Keratinocyte (primary cell): Measurements from ENCODE around the gene MAG. TPM values are rescaled to one million over a fixed set of nuclear protein-coding genes. Genes with fewer than 3 reads are reported as not detected.
"Not testable (repeated sequence)": the region's sequence is repeated elsewhere in the genome, so short reads cannot be mapped to it uniquely, and the experiment has no call there.

Experiments used
- DNase-seq: peaks from one replicate; pipeline ENCODE4 v3.0.0-alpha.2; 2011; ENCODE audit warnings: low read depth, missing footprints, low spot score
- FAIRE-seq: peaks from 2 replicates; lab custom pipeline; 2011; peaks lifted over from hg19 to GRCh38; lab: Jason Lieb, UNC
- H2AFZ ChIP-seq: 2 replicates; pipeline ENCODE4 v1.6.0; 2012; ENCODE audit warnings: low read length, control low read depth, inconsistent platforms; ENCODE audit not compliant: control insufficient read depth
- H3K27ac ChIP-seq: 2 replicates; pipeline ENCODE4 v1.5.1; 2011; ENCODE audit warnings: low read length; ENCODE audit not compliant: control insufficient read depth, insufficient read depth
- H3K27me3 ChIP-seq: 3 replicates; pipeline ENCODE4 v1.6.0; 2011; ENCODE audit warnings: low read length; ENCODE audit not compliant: control insufficient read depth, insufficient read depth; ENCODE audit errors: extremely low read depth
- H3K36me3 ChIP-seq, 2 experiments: 2 replicates in 1 of 2; 3 replicates in 1 of 2; pipeline ENCODE4 v1.5.1; 2011; ENCODE audit warnings: low read length in 2 of 2, mild to moderate bottlenecking in 1 of 2; ENCODE audit not compliant: control insufficient read depth in 2 of 2, insufficient read depth in 2 of 2; ENCODE audit errors: extremely low read depth in 1 of 2
- H3K4me1 ChIP-seq: 3 replicates; pipeline ENCODE4 v1.5.1; 2011; ENCODE audit warnings: low read length; ENCODE audit not compliant: control insufficient read depth, insufficient read depth; ENCODE audit errors: extremely low read depth
- H3K4me2 ChIP-seq: 3 replicates; pipeline ENCODE4 v1.6.0; 2011; ENCODE audit warnings: low read depth, low read length; ENCODE audit not compliant: control insufficient read depth, insufficient read depth; ENCODE audit errors: extremely low read depth
- H3K4me3 ChIP-seq, 3 experiments: fragments of 200-600 bp in 1 of 3; sonication (generic) in 1 of 3; 2 replicates in 2 of 3; 3 replicates in 1 of 3; pipeline ENCODE4 v1.5.1; 2011 to 2016; ENCODE audit warnings: low read length in 3 of 3, mild to moderate bottlenecking in 3 of 3, control low read depth in 2 of 3, inconsistent platforms in 1 of 3, low read depth in 1 of 3, mixed read lengths in 1 of 3, mixed run types in 1 of 3, moderate library complexity in 1 of 3; ENCODE audit not compliant: control insufficient read depth in 2 of 3, insufficient read depth in 2 of 3; ENCODE audit errors: extremely low read depth in 1 of 3
- H3K79me2 ChIP-seq: 2 replicates; pipeline ENCODE4 v1.6.0; 2012; ENCODE audit warnings: low read length; ENCODE audit not compliant: control insufficient read depth, insufficient read depth
- H3K9ac ChIP-seq: 3 replicates; pipeline ENCODE4 v1.6.0; 2011; ENCODE audit warnings: low read length; ENCODE audit not compliant: control insufficient read depth, insufficient read depth; ENCODE audit errors: extremely low read depth
- H3K9me1 ChIP-seq: 3 replicates; pipeline ENCODE4 v1.6.0; 2011; ENCODE audit warnings: low read length; ENCODE audit not compliant: control insufficient read depth, insufficient read depth; ENCODE audit errors: extremely low read depth
- H3K9me3 ChIP-seq: 2 replicates; pipeline ENCODE4 v1.5.1; 2012; ENCODE audit warnings: low read depth, low read length; ENCODE audit not compliant: control insufficient read depth
- H4K20me1 ChIP-seq: 3 replicates; pipeline ENCODE4 v1.6.0; 2011; ENCODE audit warnings: low read length; ENCODE audit not compliant: control insufficient read depth, insufficient read depth; ENCODE audit errors: extremely low read depth
- EZH2 ChIP-seq: IDR thresholded peaks from one replicate; pipeline ENCODE4 v1.6.1; 2012; ENCODE audit warnings: inconsistent platforms, mild to moderate bottlenecking, low read length, moderate library complexity
- dilution Hi-C: fragments of 300-500 bp; cut with MboI; formaldehyde crosslinking; loops from one replicate; pipeline ENCODE4 v1.7.0; 2020; ENCODE audit warnings: low sequenced_read_pairs; ENCODE audit not compliant: extremely low pct_ligation_motif_present
- polyA plus RNA-seq, 5 experiments: library from polyadenylated mRNA; depleted of rRNA in 3 of 5; stranded (reverse) in 3 of 5; stranded (forward) in 1 of 5; unstranded in 1 of 5; fragments of >200 nt; gene quantifications; 1 replicate in 1 of 5; 2 replicates in 3 of 5; 3 replicates in 1 of 5; pipeline versions ENCODE4 v1.2.1 to v1.2.3, GENCODE V29; 2011 to 2012; ENCODE audit warnings: missing spikeins in 2 of 5, low read depth in 1 of 5, low replicate concordance in 1 of 5
- TF ChIP-seq, protein P1 (sequence below), 3 experiments: IDR thresholded peaks in 1 of 3; conservative IDR thresholded peaks in 1 of 3; optimal IDR thresholded peaks in 1 of 3; 2 replicates in 2 of 3; 3 replicates in 1 of 3; pipeline versions ENCODE3 to v1.5.1; 2011; ENCODE audit warnings: low read length in 3 of 3, mild to moderate bottlenecking in 3 of 3, moderate library complexity in 2 of 3, control low read depth in 1 of 3, inconsistent platforms in 1 of 3; ENCODE audit not compliant: insufficient read depth in 2 of 3; ENCODE audit errors: extremely low read depth in 1 of 3

Gene MAG
- polyA plus RNA-seq, 1 donor (not counting 4 experiments of a cell fraction or from before 2014, with no cell fraction given): not detected

DNA sequence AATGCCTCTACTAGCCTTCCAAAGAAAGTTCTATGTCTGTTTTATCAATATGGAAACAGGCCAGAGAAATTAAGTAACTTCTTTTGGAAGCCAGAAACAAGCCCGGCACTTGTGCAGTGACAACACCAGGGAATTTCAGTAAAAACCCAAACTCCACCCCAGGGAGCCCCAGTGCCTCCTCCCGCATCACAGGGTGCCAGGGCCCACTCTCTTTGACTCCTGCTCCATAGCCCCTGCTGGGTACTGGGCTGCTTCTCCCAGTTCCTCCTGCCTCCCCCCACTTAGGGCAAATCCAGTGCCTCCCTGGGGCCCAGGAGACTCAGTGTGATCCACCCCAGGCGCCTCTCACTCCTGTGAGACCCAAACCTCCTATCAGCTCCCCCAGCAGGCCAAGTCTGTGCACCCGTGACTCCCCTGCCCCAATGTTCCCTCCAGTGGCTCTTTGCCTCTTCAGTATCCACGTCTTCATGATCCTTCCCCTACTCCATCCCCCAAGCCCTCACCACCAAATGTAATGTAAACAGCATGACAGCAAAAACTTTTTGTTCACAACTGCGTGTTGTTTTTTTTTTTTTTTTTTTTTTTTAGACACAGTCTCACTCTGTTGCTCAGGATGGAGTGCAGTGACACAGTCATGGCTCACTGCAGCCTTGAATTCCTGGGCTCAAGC, 64.0 kb downstream of the MAG start:
- H3K9ac ChIP-seq: no peak overlapping the region

DNA sequence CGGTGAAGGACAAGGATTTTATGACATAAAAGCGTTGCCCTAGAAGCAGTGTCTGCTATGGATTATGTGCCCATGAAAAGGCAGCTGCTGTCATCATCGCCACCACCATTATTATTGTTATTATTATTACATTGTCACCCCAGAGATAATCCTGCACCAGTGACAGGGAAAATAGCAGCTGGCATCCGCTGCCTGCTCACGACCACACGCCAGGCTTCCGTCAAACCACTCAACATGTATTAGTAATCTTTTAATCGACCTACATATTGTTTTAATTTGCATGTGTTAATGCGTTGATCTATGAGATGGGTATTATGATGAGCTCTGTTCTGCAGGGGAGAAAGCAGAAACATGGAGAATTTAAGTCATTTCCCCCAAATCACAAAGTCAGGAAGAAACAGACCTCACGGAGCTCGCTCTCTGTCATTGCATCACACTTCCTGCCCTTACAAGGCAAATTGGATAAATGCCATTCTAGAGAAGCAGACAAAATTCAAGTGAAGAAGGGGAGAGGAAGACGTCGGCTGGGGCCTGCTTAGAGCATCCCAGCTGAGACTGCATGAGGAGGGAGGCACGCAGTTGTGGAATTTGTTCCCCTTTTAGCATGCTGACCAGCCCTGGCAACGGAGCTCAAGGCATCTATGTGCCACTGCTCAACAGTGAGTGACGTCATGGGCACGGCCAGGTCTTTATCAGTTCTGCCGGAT, 66.1 kb downstream of the MAG start, which contains the start of gene FFAR3:
FFAR3 (plus strand) TSS at position 594 of the 707 bp plus-strand sequence. CDS start 431 bp downstream, outside the sequence.
- Histone ChIP-seq H3K36me3 (no peaks in the 10 kb centered on the region), H2AFZ (no peak within 1 kb of the TSS), H3K9me3 (no peaks in the 10 kb centered on the region), H3K9me1 (no peaks in the 10 kb centered on the region), H3K9ac (no peak within 1 kb of the TSS), H4K20me1 (no peaks in the 10 kb centered on the region), H3K4me2 (no peak within 1 kb of the TSS), H3K27me3 (peaks cover 10% of the 10 kb centered on the region), H3K79me2 (no peaks in the 10 kb centered on the region), H3K27ac (no peak within 1 kb of the TSS), H3K4me3 (no peak within 1 kb of the TSS), H3K4me1 (no peaks in the 10 kb centered on the region)
- dilution Hi-C loops: no loop called here
- FAIRE-seq (no peak), DNase-seq (no peak)
- TF ChIP-seq EZH2: no peak
- TF ChIP-seq, protein P1, sequence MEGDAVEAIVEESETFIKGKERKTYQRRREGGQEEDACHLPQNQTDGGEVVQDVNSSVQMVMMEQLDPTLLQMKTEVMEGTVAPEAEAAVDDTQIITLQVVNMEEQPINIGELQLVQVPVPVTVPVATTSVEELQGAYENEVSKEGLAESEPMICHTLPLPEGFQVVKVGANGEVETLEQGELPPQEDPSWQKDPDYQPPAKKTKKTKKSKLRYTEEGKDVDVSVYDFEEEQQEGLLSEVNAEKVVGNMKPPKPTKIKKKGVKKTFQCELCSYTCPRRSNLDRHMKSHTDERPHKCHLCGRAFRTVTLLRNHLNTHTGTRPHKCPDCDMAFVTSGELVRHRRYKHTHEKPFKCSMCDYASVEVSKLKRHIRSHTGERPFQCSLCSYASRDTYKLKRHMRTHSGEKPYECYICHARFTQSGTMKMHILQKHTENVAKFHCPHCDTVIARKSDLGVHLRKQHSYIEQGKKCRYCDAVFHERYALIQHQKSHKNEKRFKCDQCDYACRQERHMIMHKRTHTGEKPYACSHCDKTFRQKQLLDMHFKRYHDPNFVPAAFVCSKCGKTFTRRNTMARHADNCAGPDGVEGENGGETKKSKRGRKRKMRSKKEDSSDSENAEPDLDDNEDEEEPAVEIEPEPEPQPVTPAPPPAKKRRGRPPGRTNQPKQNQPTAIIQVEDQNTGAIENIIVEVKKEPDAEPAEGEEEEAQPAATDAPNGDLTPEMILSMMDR (optimal IDR thresholded peaks at IDR 0.05 in 1 of 3, IDR thresholded peaks at IDR 0.05 in 1 of 3, conservative IDR thresholded peaks at IDR 0.05 in 1 of 3; ENCODE audit: extremely low read depth in 1 of 3, insufficient read depth in 2 of 3, low read length in 3 of 3): no peak

More for the DNA sequence above, 64.0 kb downstream of the MAG start:
- Histone ChIP-seq H3K4me1 (no peaks in the 10 kb centered on the region), H4K20me1 (no peaks in the 10 kb centered on the region), H3K4me2 (no peak overlapping the region), H3K36me3 (no peaks in the 10 kb centered on the region), H3K4me3 (no peak overlapping the region), H3K27me3 (peaks cover 10% of the 10 kb centered on the region), H2AFZ (no peak overlapping the region), H3K27ac (no peak overlapping the region), H3K9me3 (no peaks in the 10 kb centered on the region), H3K9me1 (no peaks in the 10 kb centered on the region), H3K79me2 (no peaks in the 10 kb centered on the region)
- DNase-seq (no peak), FAIRE-seq (no peak)
- TF ChIP-seq, protein P1 (optimal IDR thresholded peaks at IDR 0.05 in 1 of 3, IDR thresholded peaks at IDR 0.05 in 1 of 3, conservative IDR thresholded peaks at IDR 0.05 in 1 of 3; ENCODE audit: extremely low read depth in 1 of 3, insufficient read depth in 2 of 3, low read length in 3 of 3): no peak
- no peak for TF ChIP-seq EZH2
- dilution Hi-C loops: no loop called here

DNA sequence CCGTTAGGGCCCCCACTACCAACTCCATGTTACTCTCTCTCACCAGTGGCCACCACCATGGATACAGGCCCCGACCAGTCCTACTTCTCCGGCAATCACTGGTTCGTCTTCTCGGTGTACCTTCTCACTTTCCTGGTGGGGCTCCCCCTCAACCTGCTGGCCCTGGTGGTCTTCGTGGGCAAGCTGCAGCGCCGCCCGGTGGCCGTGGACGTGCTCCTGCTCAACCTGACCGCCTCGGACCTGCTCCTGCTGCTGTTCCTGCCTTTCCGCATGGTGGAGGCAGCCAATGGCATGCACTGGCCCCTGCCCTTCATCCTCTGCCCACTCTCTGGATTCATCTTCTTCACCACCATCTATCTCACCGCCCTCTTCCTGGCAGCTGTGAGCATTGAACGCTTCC, 66.9 kb downstream of the MAG start:
- H3K27ac ChIP-seq, H3K4me3 ChIP-seq, H3K4me2 ChIP-seq, dilution Hi-C loops, FAIRE-seq, H3K27me3 ChIP-seq, H3K9me1 ChIP-seq, H4K20me1 ChIP-seq, H3K9ac ChIP-seq, DNase-seq, H3K36me3 ChIP-seq, H3K4me1 ChIP-seq, H3K9me3 ChIP-seq, H2AFZ ChIP-seq, H3K79me2 ChIP-seq: not testable (repeated sequence)
